Fibroblast of lung (primary cell): Measurements from ENCODE around the gene DPM3. TPM values are rescaled to one million over a fixed set of nuclear protein-coding genes. Genes with fewer than 3 reads are reported as not detected.
A peak's percentile ranks its signal among the peaks of the same experiment; 100 is the strongest.
"Not testable (repeated sequence)": the region's sequence is repeated elsewhere in the genome, so short reads cannot be mapped to it uniquely, and the experiment has no call there.

ENCODE experiments used
- DNase-seq, 2 donors: peaks; one replicate each; pipeline versions ENCODE4 v3.0.0 to v3.0.0-alpha.2; 2010; ENCODE audit warnings: low read depth in 2 of 2
- H2AFZ ChIP-seq: 2 replicates; pipeline ENCODE4 v1.5.1; 2012; ENCODE audit warnings: low read length, control low read depth, inconsistent platforms
- H3K27ac ChIP-seq: 2 replicates; pipeline ENCODE4 v1.5.1; 2011; ENCODE audit warnings: low read length, control low read depth; ENCODE audit not compliant: insufficient read depth
- H3K27me3 ChIP-seq: 2 replicates; pipeline ENCODE4 v1.5.1; 2011; ENCODE audit warnings: mild to moderate bottlenecking, low read length; ENCODE audit not compliant: control insufficient read depth, insufficient read depth
- H3K36me3 ChIP-seq: 2 replicates; pipeline ENCODE4 v1.5.1; 2011; ENCODE audit warnings: low read length; ENCODE audit not compliant: control insufficient read depth, insufficient read depth
- H3K4me1 ChIP-seq: 2 replicates; pipeline ENCODE4 v1.5.1; 2011; ENCODE audit warnings: low read length; ENCODE audit not compliant: control insufficient read depth, insufficient read depth; ENCODE audit errors: extremely low read depth
- H3K4me2 ChIP-seq: 2 replicates; pipeline ENCODE4 v1.5.1; 2011; ENCODE audit warnings: low read length, control low read depth; ENCODE audit not compliant: insufficient read depth; ENCODE audit errors: extremely low read depth
- H3K4me3 ChIP-seq, 4 experiments: fragments of 200-600 bp in 1 of 4; sonication (generic) in 1 of 4; replicated peaks in 1 of 4; 2 replicates each; pipeline ENCODE4 v1.5.1; 2011 to 2016; ENCODE audit warnings: low read length in 4 of 4, low read depth in 3 of 4, mild to moderate bottlenecking in 3 of 4, control low read depth in 2 of 4, inconsistent platforms in 1 of 4, mixed read lengths in 1 of 4; ENCODE audit not compliant: insufficient read depth in 1 of 4; ENCODE audit errors: control extremely low read depth in 1 of 4
- H3K79me2 ChIP-seq: 2 replicates; pipeline ENCODE4 v1.5.1; 2012; ENCODE audit warnings: mild to moderate bottlenecking, low read length, inconsistent platforms; ENCODE audit not compliant: control insufficient read depth, insufficient read depth
- H3K9ac ChIP-seq: 2 replicates; pipeline ENCODE4 v1.5.1; 2011; ENCODE audit warnings: mild to moderate bottlenecking, low read length, control low read depth; ENCODE audit not compliant: insufficient read depth
- H3K9me3 ChIP-seq: 2 replicates; pipeline ENCODE4 v1.5.1; 2012; ENCODE audit warnings: low read depth, low read length; ENCODE audit not compliant: control insufficient read depth, insufficient read depth
- H4K20me1 ChIP-seq: 2 replicates; pipeline ENCODE4 v1.5.1; 2011; ENCODE audit warnings: low read length; ENCODE audit not compliant: control insufficient read depth, insufficient read depth; ENCODE audit errors: extremely low read depth
- CTCF ChIP-seq, 2 donors: IDR thresholded peaks in 1 of 2; conservative IDR thresholded peaks in 1 of 2; 1 replicate in 1 of 2; 2 replicates in 1 of 2; pipeline ENCODE4 v1.5.1; 2011 to 2012; ENCODE audit warnings: low read length in 2 of 2, control low read depth in 1 of 2, inconsistent platforms in 1 of 2, low read depth in 1 of 2, mild to moderate bottlenecking in 1 of 2
- EZH2 ChIP-seq: IDR thresholded peaks from 2 replicates; pipeline ENCODE4 v1.5.1; 2012; ENCODE audit warnings: low read length, control low read depth, mild to moderate bottlenecking; ENCODE audit errors: missing control alignments
- polyA plus RNA-seq, 2 donors: library from polyadenylated mRNA; depleted of rRNA in 1 of 2; stranded (reverse) in 1 of 2; unstranded in 1 of 2; fragments of >200 nt; gene quantifications; 2 replicates each; pipeline ENCODE4 v1.2.1, GENCODE V29; 2011 to 2012; ENCODE audit warnings: missing spikeins in 1 of 2
- total RNA-seq: library from RNA; depleted of rRNA; stranded (reverse); fragments of >200 nt; gene quantifications from 2 replicates; pipeline ENCODE4 v1.2.1, GENCODE V29; 2014

DPM3 gene
- total and polyA plus RNA-seq, 2 donors (not counting 1 experiment from before 2014, with no cell fraction given), result 31.9 to 40.5 TPM

- H3K4me3 ChIP-seq, result no peak overlapping the region
- H3K4me1 ChIP-seq, result peaks cover 8% of the 10 kb centered on the region
- H3K79me2 ChIP-seq, result peaks cover 6% of the 10 kb centered on the region
- TF ChIP-seq EZH2 (peak; percentile 51), CTCF (conservative IDR thresholded peaks at IDR 0.05 in 1 of 2, IDR thresholded peaks at IDR 0.05 in 1 of 2; ENCODE audit: low read depth in 1 of 2, low read length in 2 of 2) (peak; percentile 81 to 94)
- peaks cover 2% of the 10 kb centered on the region for H3K36me3 ChIP-seq
- H2AFZ ChIP-seq, result no peak overlapping the region
- no peaks in the 10 kb centered on the region for H4K20me1 ChIP-seq
- no peak overlapping the region for H3K27ac ChIP-seq
- peak; percentile 59 to 83 for DNase-seq
- no peak overlapping the region for H3K9ac ChIP-seq
- peak overlapping the region; percentile 54 for H3K4me2 ChIP-seq
- no peaks in the 10 kb centered on the region for H3K9me3 ChIP-seq
- H3K27me3 ChIP-seq, result peaks cover 3% of the 10 kb centered on the region
These were observed 27.1 kb upstream of the DPM3 start for GRCh38 chr1:155167166-155168104.

GRCh38 chr1:155166471-155167165, 26.3 kb upstream of the DPM3 start:
- Histone ChIP-seq H3K4me3 (no peak overlapping the region), H3K36me3 (peaks cover 2% of the 10 kb centered on the region), H3K9ac (no peak overlapping the region), H4K20me1 (no peaks in the 10 kb centered on the region), H3K79me2 (no peaks in the 10 kb centered on the region), H3K9me3 (no peaks in the 10 kb centered on the region), H3K4me2 (no peak overlapping the region), H3K4me1 (peaks cover 6% of the 10 kb centered on the region), H3K27ac (no peak overlapping the region), H2AFZ (no peak overlapping the region), H3K27me3 (peaks cover 3% of the 10 kb centered on the region)
- peak in 1 of 2 donors; percentile 14 for DNase-seq
- TF ChIP-seq CTCF (conservative IDR thresholded peaks at IDR 0.05 in 1 of 2, IDR thresholded peaks at IDR 0.05 in 1 of 2; ENCODE audit: low read depth in 1 of 2, low read length in 2 of 2), result no peak
- TF ChIP-seq EZH2, result no peak

GRCh38 chr1:155166051-155166470, 25.7 kb upstream of the DPM3 start:
- H3K4me3 ChIP-seq, result no peak overlapping the region
- no peak for DNase-seq
- H3K9me3 ChIP-seq, result no peaks in the 10 kb centered on the region
- TF ChIP-seq CTCF (conservative IDR thresholded peaks at IDR 0.05 in 1 of 2, IDR thresholded peaks at IDR 0.05 in 1 of 2; ENCODE audit: low read depth in 1 of 2, low read length in 2 of 2) (no peak), EZH2 (no peak)
- no peaks in the 10 kb centered on the region for H3K79me2 ChIP-seq
- H3K36me3 ChIP-seq, result peaks cover 2% of the 10 kb centered on the region
- no peak overlapping the region for H3K9ac ChIP-seq
- H4K20me1 ChIP-seq, result no peaks in the 10 kb centered on the region
- H3K4me1 ChIP-seq, result peaks cover 6% of the 10 kb centered on the region
- no peak overlapping the region for H2AFZ ChIP-seq
- H3K27me3 ChIP-seq, result peaks cover 3% of the 10 kb centered on the region
- H3K4me2 ChIP-seq, result no peak overlapping the region
- H3K27ac ChIP-seq, result no peak overlapping the region

GRCh38 chr1:155164625-155165024, 24.3 kb upstream of the DPM3 start:
- DNase-seq, H3K4me2 ChIP-seq, H3K36me3 ChIP-seq, H3K79me2 ChIP-seq, H3K9me3 ChIP-seq, H3K4me1 ChIP-seq, H4K20me1 ChIP-seq, H3K4me3 ChIP-seq, H3K27me3 ChIP-seq, H3K9ac ChIP-seq, H2AFZ ChIP-seq, H3K27ac ChIP-seq: not testable (repeated sequence)
